GM12892 (cell line): ENCODE measurements around the gene CHRNG.

ENCODE experiments used
- POLR2A ChIP-seq: IDR thresholded peaks from 2 replicates; pipeline ENCODE4 v1.6.1; 2011; ENCODE audit warnings: low read depth, low read length, control low read depth
- POLR2AphosphoS5 ChIP-seq: IDR thresholded peaks from 2 replicates; pipeline ENCODE4 v1.6.1; 2011; ENCODE audit warnings: low read depth, low read length, control low read depth
- TAF1 ChIP-seq: IDR thresholded peaks from 2 replicates; pipeline ENCODE4 v1.6.1; 2011; ENCODE audit warnings: low read depth, mild to moderate bottlenecking, control low read depth, low read length, borderline replicate concordance

GRCh38 chr2:232568161-232568560, 28.7 kb downstream of the CHRNG start:
- no peak for TF ChIP-seq TAF1
- TF ChIP-seq POLR2A, result no peak
- TF ChIP-seq POLR2AphosphoS5, result no peak
